Nephron progenitor cell (in vitro differentiated cells): ENCODE measurements around the gene SMARCC2.
A peak's percentile ranks its signal among the peaks of the same experiment; 100 is the strongest.
"Not testable (repeated sequence)": the region's sequence is repeated elsewhere in the genome, so short reads cannot be mapped to it uniquely, and the experiment has no call there.

Experiments used
- DNase-seq: peaks from one replicate; pipeline ENCODE4 v3.0.0; 2021
- H3K27ac Mint-ChIP-seq: 2 replicates; pipeline ENCODE4 v1.8.0; 2021; ENCODE audit warnings: mild to moderate bottlenecking, moderate library complexity, mixed read lengths
- H3K27me3 Mint-ChIP-seq: 2 replicates; pipeline ENCODE4 v1.8.0; 2021; ENCODE audit warnings: mild to moderate bottlenecking, low read depth, mixed read lengths; ENCODE audit not compliant: poor library complexity
- H3K36me3 Mint-ChIP-seq: 2 replicates; pipeline ENCODE4 v1.8.0; 2021; ENCODE audit warnings: low read depth, mixed read lengths
- H3K4me1 Mint-ChIP-seq: 2 replicates; pipeline ENCODE4 v1.8.0; 2021; ENCODE audit warnings: mixed read lengths
- H3K4me3 Mint-ChIP-seq: 2 replicates; pipeline ENCODE4 v1.8.0; 2021; ENCODE audit warnings: mild to moderate bottlenecking, moderate library complexity, mixed read lengths
- H3K9me3 Mint-ChIP-seq: 2 replicates; pipeline ENCODE4 v1.8.0; 2021; ENCODE audit warnings: mild to moderate bottlenecking, moderate library complexity, mixed read lengths
- CTCF ChIP-seq: fragments of 200-600 bp; sonication (generic); IDR thresholded peaks from 2 replicates; pipeline ENCODE4 v1.5.0; 2021; ENCODE audit warnings: antibody characterized with exemption

The SMARCC2 gene

GRCh38 chr12:56198836-56199235 is 9.6 kb upstream of the SMARCC2 start:
- H3K9me3 Mint-ChIP-seq: no peaks in the 10 kb centered on the region
- no peaks in the 10 kb centered on the region for H3K4me1 Mint-ChIP-seq
- no peak overlapping the region for H3K4me3 Mint-ChIP-seq
- DNase-seq: no peak
- peaks cover 10% of the 10 kb centered on the region for H3K36me3 Mint-ChIP-seq
- no peak overlapping the region for H3K27ac Mint-ChIP-seq
- no peak for TF ChIP-seq CTCF
- H3K27me3 Mint-ChIP-seq: no peaks in the 10 kb centered on the region

- TF ChIP-seq CTCF: no peak
- Mint-ChIP-seq H3K27ac (no peak overlapping the region), H3K9me3 (no peaks in the 10 kb centered on the region)
Observed at GRCh38 chr12:56197921-56198635, 8.8 kb upstream of the SMARCC2 start.

GRCh38 chr12:56196818-56197550 is 7.7 kb upstream of the SMARCC2 start:
- not testable (repeated sequence) for H3K27ac Mint-ChIP-seq, H3K36me3 Mint-ChIP-seq, H3K27me3 Mint-ChIP-seq, DNase-seq, H3K4me1 Mint-ChIP-seq, H3K9me3 Mint-ChIP-seq, H3K4me3 Mint-ChIP-seq

More at GRCh38 chr12:56197921-56198635, 8.8 kb upstream of the SMARCC2 start:
- peaks cover 10% of the 10 kb centered on the region for H3K36me3 Mint-ChIP-seq
- DNase-seq: no peak
- no peak overlapping the region for H3K4me3 Mint-ChIP-seq
- H3K27me3 Mint-ChIP-seq: no peaks in the 10 kb centered on the region
- H3K4me1 Mint-ChIP-seq: no peaks in the 10 kb centered on the region

GRCh38 chr12:56193025-56193578 is 3.8 kb upstream of the SMARCC2 start:
- DNase-seq: peak; percentile 73
- Mint-ChIP-seq H3K4me1 (peaks cover 13% of the 10 kb centered on the region), H3K27ac (peak overlapping the region; percentile 31), H3K4me3 (no peak overlapping the region), H3K9me3 (no peaks in the 10 kb centered on the region), H3K36me3 (peaks cover 10% of the 10 kb centered on the region), H3K27me3 (peaks cover 4% of the 10 kb centered on the region)
- TF ChIP-seq CTCF: peak; percentile 78

- peaks cover 18% of the 10 kb centered on the region for H3K4me1 Mint-ChIP-seq
- H3K9me3 Mint-ChIP-seq: no peaks in the 10 kb centered on the region
- H3K36me3 Mint-ChIP-seq: peaks cover 10% of the 10 kb centered on the region
- H3K27me3 Mint-ChIP-seq: peaks cover 4% of the 10 kb centered on the region
- H3K27ac Mint-ChIP-seq: no peak overlapping the region
- TF ChIP-seq CTCF: no peak
- H3K4me3 Mint-ChIP-seq: no peak overlapping the region
- DNase-seq: no peak
Observed at GRCh38 chr12:56192582-56192981, 3.3 kb upstream of the SMARCC2 start.

- Mint-ChIP-seq H3K36me3 (peaks cover 20% of the 10 kb centered on the region), H3K4me3 (peak overlapping the region; percentile 92), H3K27me3 (peaks cover 4% of the 10 kb centered on the region), H3K9me3 (no peaks in the 10 kb centered on the region), H3K27ac (no peak overlapping the region), H3K4me1 (peaks cover 31% of the 10 kb centered on the region)
- no peak for TF ChIP-seq CTCF
- DNase-seq: no peak
Observed at GRCh38 chr12:56190695-56191155, 1.4 kb upstream of the SMARCC2 start.
